Cortex of kidney (tissue), 1 donor: ENCODE data around the gene ATOSB.
"Not testable (repeated sequence)": the region's sequence is repeated elsewhere in the genome, so short reads cannot be mapped to it uniquely, and the experiment has no call there.

ENCODE experiments used
- DNase-seq: peaks from one replicate; lab custom pipeline; 2025; lab: John Stamatoyannopoulos, UW

Gene ATOSB

GRCh38 chr9:35115680-35116538 lies at the start of gene ATOSB:
TSS of gene ATOSB (minus strand) at chr9:35115862. CDS start at chr9:35108274, 7,588 bp downstream.
- peak; percentile 57 for DNase-seq

- DNase-seq, result no peak
These were observed 49.0 kb upstream of the ATOSB start for GRCh38 chr9:35164711-35165110.

GRCh38 chr9:35163413-35163812 lies 47.8 kb upstream of the ATOSB start:
- DNase-seq, result no peak

GRCh38 chr9:35162605-35163315 lies 47.1 kb upstream of the ATOSB start:
- no peak for DNase-seq

- peak; percentile 73 for DNase-seq
These were observed 46.3 kb upstream of the ATOSB start, which contains the start of gene UNC13B for GRCh38 chr9:35161713-35162604. TSS of gene UNC13B (plus strand) at chr9:35162009. CDS start at chr9:35162284, 275 bp downstream.

GRCh38 chr9:35158501-35159280 lies 43.0 kb upstream of the ATOSB start:
- no peak for DNase-seq

- not testable (repeated sequence) for DNase-seq
These were observed 42.2 kb upstream of the ATOSB start for GRCh38 chr9:35157836-35158235.

- DNase-seq, result no peak
These were observed 41.1 kb upstream of the ATOSB start for GRCh38 chr9:35156781-35157180.

GRCh38 chr9:35152926-35153325 lies 37.3 kb upstream of the ATOSB start:
- no peak for DNase-seq

- DNase-seq, result not testable (repeated sequence)
These were observed 32.4 kb upstream of the ATOSB start for GRCh38 chr9:35147941-35148563.

- DNase-seq, result no peak
These were observed 26.4 kb upstream of the ATOSB start for GRCh38 chr9:35142037-35142436.

GRCh38 chr9:35140093-35140492 lies 24.4 kb upstream of the ATOSB start:
- DNase-seq, result no peak

GRCh38 chr9:35136866-35137265 lies 21.2 kb upstream of the ATOSB start:
- DNase-seq, result no peak

GRCh38 chr9:35135988-35136387 lies 20.3 kb upstream of the ATOSB start:
- no peak for DNase-seq

GRCh38 chr9:35134920-35135319 lies 19.3 kb upstream of the ATOSB start:
- DNase-seq, result no peak

GRCh38 chr9:35116898-35117551 lies 1.4 kb upstream of the ATOSB start:
- DNase-seq, result no peak

- DNase-seq, result no peak
These were observed 856 bp upstream of the ATOSB start for GRCh38 chr9:35116539-35116897.

- DNase-seq, result no peak
These were observed 628 bp downstream of the ATOSB start for GRCh38 chr9:35114840-35115628.

GRCh38 chr9:35114113-35114839 lies 1.4 kb downstream of the ATOSB start:
- DNase-seq, result no peak
